NCI-H748 treated with DMSO at 0.1 percent for 48 hours (cell line): ENCODE measurements around the gene ACTN1.
A peak's percentile ranks its signal among the peaks of the same experiment; 100 is the strongest.

Experiments used
- DNase-seq: peaks from one replicate; lab custom pipeline; 2025; lab: John Stamatoyannopoulos, UW

The ACTN1 gene

DNA sequence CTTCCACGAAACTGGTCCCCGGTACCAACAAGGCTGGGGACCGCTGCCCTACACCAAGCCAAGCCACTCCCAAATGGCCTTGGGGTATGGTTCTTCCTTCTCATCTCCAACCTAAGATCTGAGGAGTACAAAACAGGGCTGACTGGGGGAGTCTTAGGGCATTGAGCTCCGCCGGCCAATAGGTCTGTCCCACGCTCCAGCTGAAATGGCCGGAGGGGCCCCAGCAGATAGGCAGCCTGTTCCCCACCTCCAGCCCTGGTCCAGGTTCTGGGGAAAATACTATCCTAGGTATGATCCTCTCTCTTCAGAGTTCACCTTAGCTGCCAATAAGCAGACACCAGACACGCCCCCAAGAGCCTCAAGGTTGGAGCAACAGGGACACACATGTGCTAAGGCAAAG lies 90.2 kb downstream of the ACTN1 start:
- no peak for DNase-seq

DNA sequence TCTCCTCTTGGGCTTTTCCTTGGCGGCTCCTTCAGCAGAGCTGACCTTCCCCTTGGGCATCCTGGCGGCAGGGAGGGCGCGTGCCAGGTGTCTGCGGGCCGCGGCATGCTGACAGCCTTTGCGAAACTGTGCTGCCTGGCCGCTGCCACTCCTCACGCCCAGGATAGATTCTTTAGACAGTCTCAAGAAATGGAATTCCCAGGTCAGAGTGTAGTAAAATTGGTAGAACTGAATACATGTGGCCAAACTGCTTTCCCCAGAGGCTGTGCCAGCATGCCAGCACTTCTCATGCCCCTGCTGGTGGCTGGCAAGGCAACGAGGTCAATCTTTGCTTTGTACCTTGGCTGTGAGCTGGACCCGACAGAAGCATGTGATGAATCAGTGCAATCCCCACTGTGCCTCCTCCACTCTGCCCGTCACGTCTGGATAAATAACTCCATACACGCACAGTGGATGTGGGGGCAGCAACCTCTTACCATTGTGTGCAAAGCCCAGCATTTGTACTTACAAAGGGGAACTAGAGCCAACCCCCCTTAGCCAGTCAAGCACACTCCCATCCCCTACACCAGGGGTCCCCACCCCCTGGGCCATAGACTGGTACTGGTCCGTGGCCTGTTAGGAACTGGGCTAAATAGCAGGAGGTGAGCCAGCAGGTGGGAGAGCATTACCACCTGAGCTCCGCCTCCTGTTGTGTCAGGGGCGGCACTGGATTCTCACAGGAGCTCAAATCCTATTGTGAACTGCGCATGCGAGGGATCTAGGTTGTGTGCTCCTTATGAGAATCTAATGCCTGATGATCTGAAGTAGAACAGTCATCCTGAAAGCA lies 90.9 kb downstream of the ACTN1 start:
- no peak for DNase-seq

DNA sequence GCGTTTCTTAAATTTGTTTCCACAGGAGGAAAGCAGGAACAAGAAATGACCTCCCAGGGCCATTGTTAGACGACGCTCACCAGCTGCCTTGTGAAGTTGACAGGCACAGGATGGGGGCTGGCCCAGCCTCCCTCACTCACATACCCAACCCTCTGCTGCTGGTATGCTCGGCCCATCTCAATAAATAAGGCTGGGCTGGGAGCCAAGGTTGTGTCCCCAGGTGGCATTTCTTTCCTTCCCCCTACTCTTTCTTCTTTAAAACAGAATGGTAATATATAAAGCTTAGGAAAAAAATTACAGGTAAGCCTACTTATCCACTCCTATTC lies 93.0 kb downstream of the ACTN1 start:
- DNase-seq, result no peak

DNA sequence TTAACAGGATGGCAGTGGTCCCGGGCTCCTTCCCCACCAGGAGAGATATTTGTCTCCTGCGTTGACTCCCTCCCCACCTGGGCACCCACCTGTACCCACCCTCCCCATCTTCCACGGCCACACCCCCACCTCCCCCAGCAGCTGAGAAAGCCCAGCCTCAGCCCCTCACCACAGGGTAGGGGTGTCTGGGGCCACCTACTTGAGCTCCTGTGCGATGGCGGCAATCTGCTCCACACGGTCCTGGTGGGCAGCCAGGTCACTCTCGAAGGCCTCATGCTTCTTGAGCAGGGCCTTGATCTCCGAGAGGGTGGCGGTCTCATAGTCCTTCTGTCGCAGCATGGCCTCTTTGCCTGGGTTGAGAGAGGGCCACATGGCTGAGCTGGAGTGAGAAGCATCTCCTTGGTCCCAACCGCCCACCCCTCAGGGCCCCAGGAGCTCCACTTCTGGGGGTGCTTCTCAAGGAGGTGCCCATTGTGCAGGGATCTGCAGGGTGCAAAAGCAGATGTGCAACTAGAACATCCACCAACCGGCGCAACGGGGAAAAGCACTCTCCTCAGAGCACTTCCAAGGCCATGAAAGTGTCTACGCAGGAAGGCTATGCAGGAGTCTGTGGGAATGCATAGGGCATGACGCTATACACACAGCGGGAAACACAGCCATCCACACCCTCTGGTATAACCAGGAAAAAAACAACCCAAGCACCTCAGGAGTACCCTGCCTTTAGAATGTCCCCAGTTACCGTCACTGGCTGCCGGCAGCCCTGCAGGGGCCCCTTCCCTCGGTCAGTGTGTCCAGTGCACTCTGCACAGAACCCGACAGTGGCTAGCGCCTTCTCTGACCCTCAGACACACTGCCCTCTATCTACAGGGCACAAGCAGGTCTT lies 93.6 kb downstream of the ACTN1 start:
- no peak for DNase-seq

DNA sequence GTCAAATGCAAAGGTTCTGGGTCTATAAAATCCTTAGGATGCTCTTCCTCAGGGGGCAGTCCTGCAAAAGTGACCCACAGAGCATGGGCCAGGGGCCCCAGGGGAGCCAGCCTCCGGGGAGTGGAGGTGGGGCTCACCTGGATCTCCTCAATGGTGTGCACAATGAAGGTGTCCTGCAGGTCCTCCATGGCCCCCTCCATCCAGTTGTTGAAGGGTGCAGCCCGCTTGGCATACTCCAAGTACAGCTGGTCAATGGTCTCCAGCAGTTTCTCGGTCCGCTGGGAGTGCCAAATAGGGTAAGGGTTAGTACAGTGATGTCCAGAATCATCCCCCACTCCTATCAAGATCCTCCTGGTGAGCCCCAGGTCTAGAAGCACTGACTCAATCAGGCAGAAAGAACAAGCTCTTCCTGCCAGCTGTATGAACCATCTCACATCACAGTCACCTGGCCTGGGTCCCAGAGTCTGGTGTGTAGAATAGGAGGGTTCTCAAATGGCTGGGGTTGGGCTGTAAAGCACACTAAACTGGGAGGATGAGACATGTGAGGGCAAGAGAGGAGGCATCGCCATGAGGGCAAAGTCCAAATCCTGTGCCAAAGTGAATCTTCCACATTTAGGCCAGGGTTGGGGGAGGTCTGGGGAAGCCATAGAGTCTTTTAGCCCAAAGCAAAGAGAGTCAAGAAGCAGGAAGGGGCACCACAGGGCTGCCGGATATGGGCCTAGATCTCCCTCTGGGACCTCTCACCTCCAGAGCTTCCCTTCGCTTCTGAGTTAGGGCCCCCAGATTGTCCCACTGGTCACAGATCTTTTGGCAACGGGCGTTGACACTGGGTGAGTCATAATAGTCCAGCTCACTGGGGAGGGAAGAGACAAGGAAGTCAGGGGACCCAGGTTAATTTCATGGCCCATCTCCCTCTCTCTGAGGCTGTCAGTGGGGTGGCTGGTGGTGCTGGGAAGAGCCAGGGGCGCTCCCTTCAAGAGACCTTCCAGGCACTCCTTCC lies 94.8 kb downstream of the ACTN1 start:
- no peak for DNase-seq

GRCh38 chr14:68882235-68882634 lies 96.9 kb downstream of the ACTN1 start:
- DNase-seq, result no peak

GRCh38 chr14:68881396-68881795 lies 97.7 kb downstream of the ACTN1 start:
- no peak for DNase-seq

DNA sequence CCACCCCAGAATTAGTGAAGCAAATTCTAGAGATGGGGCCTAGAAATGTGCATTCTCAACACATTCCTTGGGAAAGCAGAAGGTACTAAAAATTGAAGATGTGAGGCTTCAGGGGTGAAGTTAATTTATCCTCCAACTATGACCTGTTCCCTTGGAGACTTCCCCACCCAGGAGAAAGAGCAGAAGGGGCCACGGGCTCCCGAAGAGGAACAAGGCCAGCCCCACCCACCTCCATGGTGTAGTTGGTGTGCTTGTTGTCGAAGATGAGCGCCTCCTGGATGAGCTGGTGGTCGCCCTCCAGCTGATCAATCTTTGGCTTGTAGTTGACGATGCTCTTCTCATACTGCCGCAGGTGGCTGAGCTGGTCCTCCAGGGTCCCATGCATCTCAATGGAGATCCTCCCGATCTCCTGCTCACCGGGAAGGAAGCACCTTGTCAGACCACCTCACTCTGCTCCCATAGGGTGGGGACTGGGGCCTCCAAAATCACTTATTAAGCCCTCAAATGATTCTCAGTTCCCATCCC lies 98.5 kb downstream of the ACTN1 start:
- DNase-seq, result no peak

DNA sequence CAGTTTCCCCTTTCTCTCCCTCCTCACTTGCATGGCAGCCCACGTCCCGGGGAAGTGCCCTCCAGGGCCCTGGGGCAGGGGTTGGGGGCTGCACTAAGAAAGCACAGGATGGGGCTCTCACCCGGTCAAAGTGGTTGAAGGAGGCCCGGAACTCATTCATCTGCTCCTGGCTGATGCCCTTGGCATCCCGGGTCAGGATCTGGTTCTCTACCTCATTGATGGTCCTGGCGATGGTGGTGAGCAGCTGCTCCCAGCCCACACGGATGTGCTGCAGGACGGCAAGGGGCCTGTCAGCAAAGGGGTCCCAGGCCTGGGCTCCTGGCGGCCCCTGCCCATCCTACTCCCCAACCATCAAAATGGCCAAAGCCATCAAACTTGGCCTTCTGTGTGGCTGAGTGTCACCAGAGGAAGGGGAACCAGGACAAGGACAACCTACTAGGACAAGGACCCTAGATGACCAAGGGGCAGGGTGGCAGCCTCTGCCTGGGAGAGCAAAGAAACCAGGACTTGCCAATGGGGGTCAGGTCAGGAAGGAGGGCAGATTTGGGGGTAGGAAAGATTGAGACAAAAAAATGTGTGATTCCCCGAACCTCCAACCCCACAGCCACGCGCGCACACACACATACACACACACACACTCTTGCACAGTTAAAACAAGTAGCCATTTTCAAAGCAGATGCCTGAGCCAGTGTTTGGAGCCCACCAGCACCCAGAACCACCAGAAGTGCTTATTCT lies 99.1 kb downstream of the ACTN1 start:
- DNase-seq, result no peak

GRCh38 chr14:68879321-68879781 lies 99.8 kb downstream of the ACTN1 start:
- no peak for DNase-seq

DNA sequence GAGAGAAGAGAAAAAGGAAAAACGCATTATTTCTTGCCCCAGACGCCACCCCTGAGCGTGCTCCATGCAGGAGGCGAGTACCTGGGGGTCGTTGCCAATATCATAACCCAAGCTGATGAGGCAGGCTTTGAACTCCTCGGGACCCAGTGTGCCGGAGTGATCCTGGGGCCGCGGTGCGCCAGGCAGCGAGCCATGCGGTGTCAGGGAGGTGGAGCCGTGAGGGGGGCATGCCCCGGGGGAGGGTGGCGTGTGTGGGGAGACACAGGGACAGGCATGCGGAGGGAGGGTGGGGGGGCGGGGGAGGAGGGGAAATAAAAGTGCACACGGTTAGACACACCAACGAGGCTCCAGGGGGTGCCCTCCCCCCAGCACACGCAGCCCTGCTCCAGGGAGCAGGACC lies 100.2 kb downstream of the ACTN1 start:
- no peak for DNase-seq

DNA sequence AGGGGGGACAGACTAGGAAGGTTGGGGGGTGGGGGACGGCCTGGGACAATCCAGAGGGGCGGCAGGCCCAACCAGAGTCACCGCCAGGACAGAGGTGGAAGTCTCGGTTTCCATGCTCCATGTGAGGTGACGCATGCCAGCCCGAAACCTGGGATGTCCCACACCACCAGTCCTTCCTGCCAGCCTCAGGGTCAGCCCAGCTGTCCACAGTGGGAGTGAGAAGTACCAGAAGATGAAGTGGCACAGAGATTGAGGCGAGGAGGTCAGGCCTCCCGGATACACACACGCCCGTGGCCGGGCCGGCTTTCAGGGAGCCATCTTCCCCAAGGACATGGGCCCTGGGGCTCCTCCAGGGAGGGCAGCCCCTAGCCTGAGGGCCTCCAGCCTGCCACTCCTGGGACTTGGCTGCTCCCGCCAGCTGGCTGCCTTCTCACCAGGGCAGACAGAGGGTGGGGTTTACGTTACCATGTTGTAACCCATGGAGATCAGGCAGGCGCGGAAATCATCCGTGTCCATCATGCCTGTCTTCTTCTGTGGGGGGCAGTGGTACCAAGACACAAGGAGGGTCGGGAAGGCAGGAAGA lies 101.0 kb downstream of the ACTN1 start:
- DNase-seq, result no peak

DNA sequence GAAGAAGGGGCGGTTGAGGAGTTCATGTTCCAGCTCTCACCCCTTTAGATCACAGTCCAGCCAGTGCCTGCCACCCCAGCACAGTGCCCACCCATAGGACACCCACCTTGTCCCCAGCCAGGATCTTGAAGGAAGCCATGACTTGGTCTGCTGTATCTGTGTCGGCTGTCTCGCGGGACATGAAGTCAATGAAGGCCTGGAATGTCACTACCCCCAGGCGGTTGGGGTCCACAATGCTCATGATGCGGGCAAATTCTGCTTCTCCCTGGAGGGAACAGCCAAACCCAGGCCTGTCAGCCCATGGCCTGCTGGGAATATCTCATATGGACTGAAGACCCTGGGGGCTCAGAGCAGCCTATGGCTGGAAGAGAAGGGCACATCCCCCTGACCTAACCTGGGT lies 102.1 kb downstream of the ACTN1 start:
- DNase-seq, result no peak

GRCh38 chr14:68874746-68875155 lies 104.4 kb downstream of the ACTN1 start:
- DNase-seq, result no peak

DNA sequence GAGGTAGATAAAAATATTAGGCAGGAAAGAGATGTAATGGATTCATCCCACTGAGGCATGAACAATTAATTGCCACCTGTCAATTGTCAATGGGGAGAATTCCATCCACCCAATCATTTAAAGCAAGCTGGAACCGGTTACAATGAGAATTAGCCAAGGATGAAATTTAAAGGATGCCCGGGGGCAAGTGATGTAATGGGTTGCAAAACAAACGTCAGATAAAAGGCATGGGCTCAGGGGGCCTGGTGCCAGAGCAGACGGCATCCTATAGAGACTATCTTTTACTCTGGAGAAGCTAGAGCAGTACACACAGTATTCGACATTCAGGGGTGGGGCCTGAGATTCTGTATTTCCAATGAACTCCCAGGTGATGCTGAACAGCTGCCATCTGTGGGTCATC lies 105.7 kb downstream of the ACTN1 start:
- DNase-seq, result peak; percentile 22

DNA sequence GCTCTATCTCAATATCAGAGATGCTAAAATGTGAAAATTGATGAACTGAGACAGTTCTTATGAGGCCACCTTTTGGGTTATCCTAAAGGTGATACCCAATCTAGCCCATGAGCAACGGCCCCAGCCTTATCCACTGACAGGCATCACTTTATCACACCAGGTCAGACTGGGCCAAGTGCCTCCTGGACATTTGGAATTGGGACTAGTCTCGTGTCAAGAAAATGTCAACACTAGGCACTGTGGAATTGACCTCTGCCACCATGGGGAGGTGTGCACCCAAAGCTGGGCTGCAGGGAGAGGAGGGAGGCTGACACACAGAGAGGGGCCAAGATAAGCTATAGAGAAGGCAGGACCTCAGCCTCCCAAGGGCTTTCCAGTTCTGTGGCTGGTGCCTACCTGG lies 107.7 kb downstream of the ACTN1 start:
- DNase-seq, result no peak

- no peak for DNase-seq
Measured at GRCh38 chr14:68866991-68867533, 112.0 kb downstream of the ACTN1 start.

DNA sequence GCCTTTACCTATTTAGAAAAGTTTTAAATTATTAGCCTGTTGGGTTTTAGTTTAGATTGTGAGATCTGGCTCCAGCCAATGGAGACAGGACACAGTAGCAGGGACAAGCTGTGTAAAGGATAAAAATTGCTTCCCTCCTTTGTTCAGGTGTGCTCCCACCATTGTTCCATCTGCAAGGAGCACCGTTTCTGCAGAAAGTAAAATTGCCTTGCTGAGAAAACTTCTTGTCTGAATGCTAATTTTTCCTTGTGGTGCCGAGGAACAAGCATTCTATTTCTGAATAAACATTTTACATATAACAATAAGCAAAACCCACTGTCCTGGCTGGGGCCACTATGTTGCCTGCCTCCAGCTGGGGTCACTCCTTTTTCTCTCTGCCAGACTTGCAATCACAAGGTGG lies 113.6 kb downstream of the ACTN1 start:
- no peak for DNase-seq

- no peak for DNase-seq
Measured at GRCh38 chr14:68864361-68864750, 114.7 kb downstream of the ACTN1 start.

DNA sequence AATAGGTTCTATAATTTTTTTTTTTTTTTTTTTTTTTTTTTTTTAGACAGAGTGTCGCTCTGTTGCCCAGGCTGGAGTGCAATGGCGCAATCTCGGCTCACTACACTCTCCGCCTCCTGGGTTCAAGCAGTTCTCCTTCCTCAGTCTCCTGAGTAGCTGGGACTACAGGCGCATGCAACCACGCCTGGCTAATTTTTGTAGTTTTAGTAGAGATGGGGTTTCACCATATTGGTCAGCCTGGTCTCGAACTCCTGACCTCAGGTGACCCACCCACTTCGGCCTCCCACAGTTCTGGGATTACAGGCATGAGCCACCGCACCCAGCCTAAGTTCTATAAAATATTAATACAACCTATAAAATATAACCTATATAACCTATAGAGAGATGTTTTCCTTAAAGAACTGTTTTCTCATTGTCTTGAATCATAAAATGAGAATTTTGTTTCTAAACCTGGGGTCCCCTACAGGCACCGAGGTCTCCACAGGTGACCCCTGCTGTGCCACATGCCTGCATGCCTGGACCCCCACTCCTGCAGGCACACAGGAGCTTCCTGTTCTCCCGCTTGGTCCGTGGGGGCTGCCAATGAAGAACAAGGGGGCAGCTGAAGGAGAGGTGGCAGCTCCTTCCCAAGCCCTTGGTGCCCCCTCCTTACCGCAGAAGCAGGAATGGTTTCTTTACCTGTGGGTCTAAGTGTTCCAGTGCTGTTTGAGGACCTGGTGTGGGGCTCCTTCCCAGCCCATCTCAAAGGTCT lies 115.3 kb downstream of the ACTN1 start:
- no peak for DNase-seq
